CD14-positive monocyte (primary cell): Measurements from ENCODE around the gene GAPT. TPM values are rescaled to one million over a fixed set of nuclear protein-coding genes. Genes with fewer than 3 reads are reported as not detected.
A peak's percentile ranks its signal among the peaks of the same experiment; 100 is the strongest.

Source experiments
- DNase-seq, 3 donors: peaks; one replicate each; pipeline ENCODE4 v3.0.0-alpha.2; 2011 to 2022
- H2AFZ ChIP-seq: 2 replicates; pipeline ENCODE4 v1.6.0; 2012; ENCODE audit warnings: mild to moderate bottlenecking, low read depth, low read length, inconsistent platforms; ENCODE audit not compliant: insufficient read depth, poor library complexity, severe bottlenecking
- H3K27ac ChIP-seq, 2 donors: 1 replicate in 1 of 2; 2 replicates in 1 of 2; pipeline ENCODE4 v1.5.1; 2012 to 2013; ENCODE audit warnings: low read length in 2 of 2, control low read depth in 1 of 2, inconsistent platforms in 1 of 2, low read depth in 1 of 2, mild to moderate bottlenecking in 1 of 2
- H3K27me3 ChIP-seq, 2 donors: one replicate each; pipeline versions ENCODE4 v1.6.0 to v1.6.1; 2011 to 2013; ENCODE audit warnings: low read length in 2 of 2; ENCODE audit not compliant: control insufficient read depth in 2 of 2, insufficient read depth in 2 of 2
- H3K36me3 ChIP-seq, 2 donors: replicated peaks in 1 of 2; 1 replicate in 1 of 2; 2 replicates in 1 of 2; pipeline versions ENCODE4 v1.5.1 to v1.6.1; 2012 to 2013; ENCODE audit warnings: low read length in 2 of 2, control low read depth in 1 of 2, inconsistent platforms in 1 of 2, mild to moderate bottlenecking in 1 of 2; ENCODE audit not compliant: insufficient read depth in 2 of 2, control insufficient read depth in 1 of 2
- H3K4me1 ChIP-seq, 2 donors: 1 replicate in 1 of 2; 2 replicates in 1 of 2; pipeline versions ENCODE4 v1.5.1 to v1.6.1; 2012 to 2013; ENCODE audit warnings: low read length in 2 of 2, control low read depth in 1 of 2, inconsistent platforms in 1 of 2, mild to moderate bottlenecking in 1 of 2, moderate library complexity in 1 of 2; ENCODE audit not compliant: insufficient read depth in 2 of 2, control insufficient read depth in 1 of 2
- H3K4me2 ChIP-seq: replicated peaks from 2 replicates; pipeline ENCODE3; 2012; ENCODE audit warnings: low read length, moderate library complexity, mild to moderate bottlenecking; ENCODE audit not compliant: poor library complexity, severe bottlenecking; ENCODE audit errors: extremely low read depth
- H3K4me3 ChIP-seq, 3 experiments: fragments of 200-600 bp in 1 of 3; sonication (generic) in 1 of 3; replicated peaks in 1 of 3; 1 replicate in 2 of 3; 2 replicates in 1 of 3; pipeline ENCODE4 v1.5.1; 2011 to 2013; ENCODE audit warnings: low read length in 3 of 3, mild to moderate bottlenecking in 3 of 3, control low read depth in 2 of 3, low read depth in 2 of 3, inconsistent platforms in 1 of 3, moderate library complexity in 1 of 3
- H3K79me2 ChIP-seq: 2 replicates; pipeline ENCODE4 v1.6.0; 2012; ENCODE audit warnings: mild to moderate bottlenecking, control low read depth, inconsistent platforms, low read length, moderate library complexity; ENCODE audit not compliant: insufficient read depth
- H3K9ac ChIP-seq: 2 replicates; pipeline ENCODE4 v1.6.0; 2017; ENCODE audit warnings: low read length, mild to moderate bottlenecking; ENCODE audit not compliant: insufficient read depth, poor library complexity, severe bottlenecking
- H3K9me3 ChIP-seq, 2 donors: replicated peaks in 1 of 2; 1 replicate in 1 of 2; 2 replicates in 1 of 2; pipeline versions ENCODE4 v1.5.1 to v1.6.1; 2012 to 2013; ENCODE audit warnings: low read length in 2 of 2, control low read depth in 1 of 2; ENCODE audit not compliant: control insufficient read depth in 1 of 2, insufficient read depth in 1 of 2
- H4K20me1 ChIP-seq: 2 replicates; pipeline ENCODE4 v1.6.0; 2012; ENCODE audit warnings: mild to moderate bottlenecking, low read length, control low read depth, moderate library complexity; ENCODE audit not compliant: insufficient read depth
- H3K27ac Mint-ChIP-seq, 7 donors: one replicate each; pipeline ENCODE4 v1.8.0; 2020; ENCODE audit warnings: mild to moderate bottlenecking in 7 of 7, mixed read lengths in 7 of 7, moderate library complexity in 6 of 7, inconsistent platforms in 2 of 7
- H3K27me3 Mint-ChIP-seq, 3 donors: one replicate each; pipeline ENCODE4 v1.8.0; 2021 to 2022; ENCODE audit warnings: low read depth in 3 of 3, mild to moderate bottlenecking in 3 of 3, mixed read lengths in 3 of 3, moderate library complexity in 3 of 3, inconsistent platforms in 1 of 3
- H3K36me3 Mint-ChIP-seq, 2 donors: one replicate each; pipeline ENCODE4 v1.8.0; 2020; ENCODE audit warnings: mixed read lengths in 2 of 2, inconsistent platforms in 1 of 2, mild to moderate bottlenecking in 1 of 2
- H3K4me1 Mint-ChIP-seq: one replicate; pipeline ENCODE4 v1.8.0; 2020; ENCODE audit warnings: mild to moderate bottlenecking, mixed read lengths
- H3K4me3 Mint-ChIP-seq, 2 donors: one replicate each; pipeline ENCODE4 v1.8.0; 2020; ENCODE audit warnings: mild to moderate bottlenecking in 2 of 2, mixed read lengths in 2 of 2, moderate library complexity in 1 of 2
- H3K9me3 Mint-ChIP-seq, 7 donors: one replicate each; pipeline ENCODE4 v1.8.0; 2020 to 2022; ENCODE audit warnings: mixed read lengths in 7 of 7, mild to moderate bottlenecking in 6 of 7, moderate library complexity in 6 of 7, inconsistent platforms in 2 of 7
- WGBS: methylation state at CpG from one replicate; pipeline ENCODE4 v1.1.5; 2013; ENCODE audit warnings: missing lambda C conversion rate; ENCODE audit not compliant: insufficient coverage; 5-methylcytosine and 5-hydroxymethylcytosine counted together
- intact Hi-C, 2 donors: fragments of 100-400 bp; cut with micrococcal nuclease; formaldehyde crosslinking; loops; one replicate each; pipeline versions ENCODE4 v1.15.0 to v1.15.1; 2023
- polyA plus RNA-seq, 3 donors: library from polyadenylated mRNA; depleted of rRNA in 1 of 3; unstranded in 2 of 3; stranded (reverse) in 1 of 3; fragments of 300-500 nt in 2 of 3; fragments of >200 nt in 1 of 3; fragmentation: Illumina TruSeq in 2 of 3; gene quantifications; 1 replicate in 2 of 3; 2 replicates in 1 of 3; pipeline ENCODE4 v1.2.3, GENCODE V29; 2012 to 2021
- TF ChIP-seq, protein P1 (sequence below): fragments of 200-600 bp; IDR thresholded peaks from one replicate; pipeline ENCODE4 v1.8.0; 2022; ENCODE audit warnings: antibody characterized with exemption, mild to moderate bottlenecking

The GAPT gene
- polyA plus RNA-seq, 3 donors: 46.7 to 173 (median 103) TPM

DNA sequence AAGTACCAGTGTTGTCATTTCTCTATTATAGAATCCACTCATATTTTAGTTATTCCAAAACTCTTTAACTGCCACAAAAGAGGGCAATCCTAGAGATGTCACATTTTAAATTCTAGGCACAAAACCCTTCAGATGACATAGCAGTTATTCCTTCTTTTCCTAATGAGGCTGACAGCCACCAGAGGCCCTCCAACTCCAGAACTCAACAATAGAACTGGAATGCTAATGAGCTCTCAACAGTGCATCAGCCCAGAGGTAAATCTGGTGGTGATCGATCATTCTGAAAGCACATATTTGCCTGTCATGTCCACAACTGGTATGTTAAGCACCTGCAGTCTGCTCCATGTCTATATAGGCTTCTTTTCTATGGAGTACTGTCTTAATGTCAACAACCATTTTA lies 51.5 kb downstream of the GAPT start:
- peak in 1 of 3 donors; percentile 3 for DNase-seq
- Mint-ChIP-seq H3K27ac (peak overlapping the region; percentile 92 to 98 (median 93)), H3K27me3 (no peaks in the 10 kb centered on the region), H3K4me3 (no peak overlapping the region), H3K9me3 (peaks cover 13 to 36% (median 29%) of the 10 kb centered on the region in 7 donors), H3K4me1 (peaks cover 57% of the 10 kb centered on the region), H3K36me3 (peaks cover 9 to 13% of the 10 kb centered on the region in 2 donors)
- Histone ChIP-seq H3K79me2 (no peaks in the 10 kb centered on the region), H2AFZ (no peak overlapping the region), H3K36me3 (no peaks in the 10 kb centered on the region), H3K27me3 (no peaks in the 10 kb centered on the region), H3K9me3 (no peaks in the 10 kb centered on the region), H3K4me3 (no peak overlapping the region), H3K4me2 (no peak overlapping the region), H3K9ac (no peak overlapping the region), H4K20me1 (no peaks in the 10 kb centered on the region), H3K27ac (peak overlapping the region in 1 of 2 donors; percentile 87), H3K4me1 (peaks cover 49 to 53% of the 10 kb centered on the region in 2 donors)
- no CpG with 5 or more reads among the region's 1 CpG for WGBS
- TF ChIP-seq, protein P1, sequence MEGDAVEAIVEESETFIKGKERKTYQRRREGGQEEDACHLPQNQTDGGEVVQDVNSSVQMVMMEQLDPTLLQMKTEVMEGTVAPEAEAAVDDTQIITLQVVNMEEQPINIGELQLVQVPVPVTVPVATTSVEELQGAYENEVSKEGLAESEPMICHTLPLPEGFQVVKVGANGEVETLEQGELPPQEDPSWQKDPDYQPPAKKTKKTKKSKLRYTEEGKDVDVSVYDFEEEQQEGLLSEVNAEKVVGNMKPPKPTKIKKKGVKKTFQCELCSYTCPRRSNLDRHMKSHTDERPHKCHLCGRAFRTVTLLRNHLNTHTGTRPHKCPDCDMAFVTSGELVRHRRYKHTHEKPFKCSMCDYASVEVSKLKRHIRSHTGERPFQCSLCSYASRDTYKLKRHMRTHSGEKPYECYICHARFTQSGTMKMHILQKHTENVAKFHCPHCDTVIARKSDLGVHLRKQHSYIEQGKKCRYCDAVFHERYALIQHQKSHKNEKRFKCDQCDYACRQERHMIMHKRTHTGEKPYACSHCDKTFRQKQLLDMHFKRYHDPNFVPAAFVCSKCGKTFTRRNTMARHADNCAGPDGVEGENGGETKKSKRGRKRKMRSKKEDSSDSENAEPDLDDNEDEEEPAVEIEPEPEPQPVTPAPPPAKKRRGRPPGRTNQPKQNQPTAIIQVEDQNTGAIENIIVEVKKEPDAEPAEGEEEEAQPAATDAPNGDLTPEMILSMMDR: no peak
- intact Hi-C loops: loop anchor here in 1 of 2 donors (5.0 kb wide), 1 partner anchor 35 kb away; no protein-coding TSS in a partner anchor

DNA sequence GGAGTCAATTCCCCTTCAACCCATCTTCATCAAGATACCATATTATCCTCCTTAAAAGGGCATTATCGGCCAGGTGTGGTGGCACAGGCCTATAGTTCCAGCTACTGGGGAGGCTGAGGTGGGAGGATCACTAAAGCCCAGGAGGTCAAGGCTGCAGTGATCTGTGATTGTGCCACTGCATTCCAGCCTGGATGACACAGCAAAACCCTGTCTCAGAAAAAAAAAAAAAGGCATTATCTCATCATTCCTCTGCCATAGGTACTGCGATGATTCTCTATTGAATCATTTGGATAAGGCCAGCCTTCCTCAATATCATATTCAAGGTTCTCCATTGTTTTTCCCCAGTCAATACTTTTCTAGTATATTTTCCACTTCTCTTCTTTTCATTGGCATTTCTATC lies 52.5 kb downstream of the GAPT start:
- H3K4me1 Mint-ChIP-seq: peaks cover 57% of the 10 kb centered on the region
- Histone ChIP-seq H3K4me2 (peak overlapping the region; percentile 72), H3K27me3 (no peaks in the 10 kb centered on the region), H2AFZ (no peak overlapping the region), H3K9ac (no peak overlapping the region), H3K9me3 (no peaks in the 10 kb centered on the region), H3K79me2 (no peaks in the 10 kb centered on the region), H3K4me1 (peaks cover 49 to 53% of the 10 kb centered on the region in 2 donors), H3K4me3 (peak overlapping the region in 1 of 3 experiments; percentile 55), H4K20me1 (no peaks in the 10 kb centered on the region), H3K36me3 (no peaks in the 10 kb centered on the region), H3K27ac (peak overlapping the region; percentile 73 to 87)
- H3K9me3 Mint-ChIP-seq: peaks cover 13 to 33% (median 25%) of the 10 kb centered on the region in 7 donors
- H3K27me3 Mint-ChIP-seq: no peaks in the 10 kb centered on the region
- no CpG with 5 or more reads among the region's 2 CpGs for WGBS
- TF ChIP-seq, protein P1: no peak
- intact Hi-C loops: loop anchor here in 1 of 2 donors (5.0 kb wide), 1 partner anchor 36 kb away; no protein-coding TSS in a partner anchor
- peaks cover 9 to 12% of the 10 kb centered on the region in 2 donors for H3K36me3 Mint-ChIP-seq
- H3K4me3 Mint-ChIP-seq: peak overlapping the region in 1 of 2 donors; percentile 65
- DNase-seq: peak; percentile 39 to 80 (median 59)
- H3K27ac Mint-ChIP-seq: peak overlapping the region; percentile 92 to 98 (median 93)
